OCI-LY3 (cell line): ENCODE results near the gene RAP2C.

Experiments
- H2AFZ ChIP-seq: fragments of 200-600, 300-600 bp; shearing (Covaris generic); 2 replicates; pipeline ENCODE4 v1.6.0; 2014; ENCODE audit warnings: antibody characterized with exemption, low read depth, low read length
- H3K27ac ChIP-seq: fragments of 200-600, 300-600 bp; sonication (generic); 2 replicates; pipeline ENCODE4 v1.5.1; 2014; ENCODE audit warnings: mild to moderate bottlenecking, low read length, moderate library complexity, mixed read lengths
- H3K27me3 ChIP-seq: fragments of 200-600, 300-600 bp; sonication (generic); 2 replicates; pipeline ENCODE4 v1.6.1; 2014; ENCODE audit warnings: low read depth, low read length, mixed read lengths
- H3K36me3 ChIP-seq: fragments of 200-600, 300-600 bp; sonication (generic); replicated peaks from 2 replicates; pipeline ENCODE3; 2014; ENCODE audit warnings: low read depth, low read length, mixed read lengths
- H3K4me1 ChIP-seq: fragments of 300-600, 200-600 bp; sonication (generic); 2 replicates; pipeline ENCODE4 v1.6.1; 2014; ENCODE audit warnings: low read length, mixed read lengths
- H3K4me2 ChIP-seq: fragments of 200-600, 300-600 bp; sonication (generic); 2 replicates; pipeline ENCODE4 v1.6.1; 2014; ENCODE audit warnings: low read length, mixed read lengths
- H3K4me3 ChIP-seq: fragments of 300-600, 200-600 bp; sonication (generic); 2 replicates; pipeline ENCODE4 v1.5.1; 2014; ENCODE audit warnings: antibody characterized with exemption, mild to moderate bottlenecking, low read length, moderate library complexity
- H3K79me2 ChIP-seq: fragments of 300-600, 200-600 bp; shearing (Covaris generic); 2 replicates; pipeline ENCODE4 v1.6.1; 2014; ENCODE audit warnings: mild to moderate bottlenecking, low read length, mixed read lengths
- H3K9ac ChIP-seq: fragments of 300-600, 200-600 bp; shearing (Covaris generic); 2 replicates; pipeline ENCODE4 v1.6.0; 2014; ENCODE audit warnings: mild to moderate bottlenecking, low read length, moderate library complexity
- H3K9me3 ChIP-seq: fragments of 200-600, 300-600 bp; shearing (Covaris generic); 2 replicates; pipeline ENCODE4 v1.6.1; 2014; ENCODE audit warnings: low read length, mixed read lengths; ENCODE audit not compliant: insufficient read depth
- H4K20me1 ChIP-seq: fragments of 200-600, 300-600 bp; sonication (generic); 2 replicates; pipeline ENCODE4 v1.6.1; 2016; ENCODE audit warnings: low read length, mixed read lengths; ENCODE audit not compliant: insufficient read depth
- CTCF ChIP-seq: fragments of 200-600, 300-600 bp; sonication (generic); IDR thresholded peaks from 2 replicates; pipeline ENCODE4 v1.5.1; 2014; ENCODE audit warnings: antibody characterized with exemption, low read length, low read depth
- EZH2phosphoT487 ChIP-seq: fragments of 200-600 bp; shearing (Covaris generic); IDR thresholded peaks from 2 replicates; pipeline ENCODE4 v1.6.1; 2018; ENCODE audit warnings: antibody characterized with exemption, mixed run types, low read depth

RAP2C gene

DNA sequence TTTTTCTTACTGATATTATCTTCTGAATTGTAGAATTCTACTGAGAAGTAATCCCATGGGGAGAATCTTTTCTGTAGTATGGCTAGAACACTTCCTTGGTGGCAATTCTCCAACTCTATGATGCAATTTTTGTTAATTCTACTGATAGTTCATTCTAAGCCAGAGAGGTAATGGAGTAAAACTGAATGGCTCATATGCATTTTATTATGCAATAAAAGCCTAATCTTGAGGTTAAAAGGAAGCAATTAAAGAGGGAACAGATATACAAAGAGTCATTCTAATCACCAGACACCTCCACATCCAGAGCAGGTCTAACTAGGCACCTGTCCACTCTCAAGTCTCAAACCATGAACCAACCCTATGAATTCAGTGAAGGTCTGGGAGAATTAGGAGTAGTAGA, 9.7 kb downstream of the RAP2C start:
- TF ChIP-seq EZH2phosphoT487, result no peak
- no peak for TF ChIP-seq CTCF
- no peaks in the 10 kb centered on the region for H3K27me3 ChIP-seq
- H3K36me3 ChIP-seq, result peaks cover 28% of the 10 kb centered on the region
- H3K9me3 ChIP-seq, result no peaks in the 10 kb centered on the region
- H4K20me1 ChIP-seq, result peaks cover 1% of the 10 kb centered on the region; the same call in 1 of the 2 replicates
- no peak overlapping the region for H3K4me2 ChIP-seq
- no peak overlapping the region for H3K9ac ChIP-seq
- peaks cover 13% of the 10 kb centered on the region for H3K79me2 ChIP-seq
- H3K4me3 ChIP-seq, result no peak overlapping the region
- H3K27ac ChIP-seq, result no peak overlapping the region
- H3K4me1 ChIP-seq, result peaks cover 4% of the 10 kb centered on the region
- H2AFZ ChIP-seq, result no peak overlapping the region

DNA sequence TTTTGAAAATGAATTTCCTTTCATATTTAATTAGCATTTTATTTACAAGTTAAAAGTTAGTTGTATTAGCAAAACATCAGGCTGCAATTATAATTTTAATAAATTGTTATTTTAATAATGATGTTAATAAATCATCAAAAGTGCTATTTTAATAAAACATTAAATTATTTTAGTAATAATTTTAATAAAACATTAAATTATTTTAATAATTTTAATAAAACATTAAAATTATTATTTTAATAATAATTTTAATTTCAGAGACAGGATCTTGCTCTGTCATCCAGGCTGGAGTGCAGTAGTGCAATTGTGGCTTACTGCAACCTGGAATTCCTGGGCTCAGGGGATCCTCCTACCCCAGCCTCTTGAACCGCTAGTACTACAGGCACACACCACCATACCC, 10.8 kb downstream of the RAP2C start:
- Histone ChIP-seq H3K4me1 (no peaks in the 10 kb centered on the region), H2AFZ (no peak overlapping the region), H3K4me2 (no peak overlapping the region), H3K9ac (no peak overlapping the region), H3K27me3 (no peaks in the 10 kb centered on the region), H3K9me3 (no peaks in the 10 kb centered on the region), H3K79me2 (peaks cover 6% of the 10 kb centered on the region), H4K20me1 (no peaks in the 10 kb centered on the region), H3K4me3 (no peak overlapping the region), H3K27ac (no peak overlapping the region), H3K36me3 (peaks cover 18% of the 10 kb centered on the region)
- TF ChIP-seq CTCF (no peak), EZH2phosphoT487 (no peak)

- Histone ChIP-seq H3K4me2 (no peak overlapping the region), H2AFZ (no peak overlapping the region), H3K27me3 (no peaks in the 10 kb centered on the region), H3K4me1 (no peaks in the 10 kb centered on the region), H3K36me3 (peaks cover 17% of the 10 kb centered on the region), H3K27ac (no peak overlapping the region), H4K20me1 (no peaks in the 10 kb centered on the region), H3K79me2 (peaks cover 6% of the 10 kb centered on the region), H3K9me3 (no peaks in the 10 kb centered on the region), H3K4me3 (no peak overlapping the region), H3K9ac (no peak overlapping the region)
- TF ChIP-seq CTCF (no peak), EZH2phosphoT487 (no peak)
These were observed 11.3 kb downstream of the RAP2C start for GRCh38 chrX:132207996-132208395.

DNA sequence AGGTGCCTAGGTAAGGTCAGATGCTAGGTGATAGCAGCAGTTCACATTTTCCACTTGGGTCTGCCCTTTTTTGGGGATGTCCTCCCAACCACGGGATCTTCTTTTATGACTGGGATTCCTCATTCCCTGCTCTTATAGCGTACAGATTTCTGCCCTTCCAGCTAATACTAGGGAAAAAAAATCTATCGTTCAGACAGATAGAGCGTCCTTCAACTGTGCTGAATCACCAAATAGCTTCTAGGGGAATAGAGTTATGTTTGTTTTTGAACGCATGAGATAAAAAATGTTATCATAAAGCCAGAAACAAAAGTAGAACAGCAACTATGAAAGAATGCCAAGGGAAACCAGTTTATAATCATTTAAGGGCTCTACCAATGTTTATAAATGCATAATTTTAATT, 13.0 kb downstream of the RAP2C start:
- H3K4me2 ChIP-seq, result no peak overlapping the region

More for the DNA sequence above, 13.0 kb downstream of the RAP2C start:
- Histone ChIP-seq H3K9me3 (no peaks in the 10 kb centered on the region), H3K36me3 (peaks cover 14% of the 10 kb centered on the region), H3K4me3 (no peak overlapping the region), H3K27ac (no peak overlapping the region), H3K79me2 (peaks cover 4% of the 10 kb centered on the region), H2AFZ (no peak overlapping the region), H4K20me1 (no peaks in the 10 kb centered on the region), H3K4me1 (no peaks in the 10 kb centered on the region), H3K27me3 (no peaks in the 10 kb centered on the region), H3K9ac (no peak overlapping the region)
- TF ChIP-seq EZH2phosphoT487 (no peak), CTCF (no peak)
